H1 (cell line): ENCODE measurements around the gene MBNL1. TPM values are rescaled to one million over a fixed set of nuclear protein-coding genes. Genes with fewer than 3 reads are reported as not detected.

Experiments used
- CTCF ChIA-PET: fragments of 300-600 bp; sonication (Branson Sonifier 250); formaldehyde crosslinking; loops from one replicate; lab custom pipeline; 2021; ENCODE audit not compliant: partially characterized antibody; lab: Charles Lee
- POLR2A ChIA-PET: fragments of 300-600 bp; sonication (Branson Sonifier 250); formaldehyde crosslinking; loops from one replicate; lab custom pipeline; 2021; ENCODE audit warnings: inconsistent platforms; ENCODE audit not compliant: partially characterized antibody; lab: Charles Lee
- DNase-seq, 2 experiments: peaks; one replicate each; pipeline versions ENCODE4 v3.0.0 to v3.0.0-alpha.2; 2010 to 2022; ENCODE audit warnings: low spot score in 2 of 2, low read depth in 1 of 2, mixed read lengths in 1 of 2
- FAIRE-seq: peaks from 2 replicates; lab custom pipeline; 2011; peaks lifted over from hg19 to GRCh38; lab: Jason Lieb, UNC
- H2AFZ ChIP-seq: 2 replicates; pipeline ENCODE4 v1.8.1; 2012; ENCODE audit warnings: low read length, inconsistent platforms
- H2AK5ac ChIP-seq: 2 replicates; pipeline ENCODE4 v1.6.1; 2013; ENCODE audit warnings: low read depth, low read length
- H2BK120ac ChIP-seq: replicated peaks from 2 replicates; pipeline ENCODE3; 2013; ENCODE audit warnings: low read depth, low read length, inconsistent platforms
- H2BK12ac ChIP-seq: 2 replicates; pipeline ENCODE4 v1.6.1; 2013; ENCODE audit warnings: low read depth, low read length
- H2BK15ac ChIP-seq: 2 replicates; pipeline ENCODE4 v1.6.1; 2013; ENCODE audit warnings: low read length
- H2BK20ac ChIP-seq: 2 replicates; pipeline ENCODE4 v1.6.1; 2013; ENCODE audit warnings: low read length
- H2BK5ac ChIP-seq: 2 replicates; pipeline ENCODE4 v1.6.1; 2013; ENCODE audit warnings: low read depth, low read length
- H3K14ac ChIP-seq: 2 replicates; pipeline ENCODE4 v1.6.1; 2013; ENCODE audit warnings: inconsistent platforms; ENCODE audit not compliant: insufficient read length
- H3K18ac ChIP-seq: 2 replicates; pipeline ENCODE4 v1.6.1; 2013; ENCODE audit warnings: low read length; ENCODE audit errors: extremely low read depth
- H3K23ac ChIP-seq: 2 replicates; pipeline ENCODE4 v1.6.1; 2013; ENCODE audit warnings: inconsistent platforms; ENCODE audit not compliant: insufficient read length
- H3K23me2 ChIP-seq: 2 replicates; pipeline ENCODE4 v1.6.1; 2013; ENCODE audit warnings: low read depth, low read length
- H3K27ac ChIP-seq: 2 replicates; pipeline ENCODE4 v1.6.1; 2011; ENCODE audit warnings: low read depth, low read length, inconsistent platforms
- H3K27me3 ChIP-seq, 4 experiments: replicated peaks in 1 of 4; 1 replicate in 1 of 4; 2 replicates in 3 of 4; pipeline versions ENCODE4 v1.6.1 to v1.8.1; 2011 to 2013; ENCODE audit warnings: low read length in 3 of 4, mild to moderate bottlenecking in 3 of 4, inconsistent platforms in 2 of 4, mixed read lengths in 2 of 4, moderate library complexity in 1 of 4; ENCODE audit not compliant: control insufficient read depth in 3 of 4, insufficient read depth in 3 of 4; ENCODE audit errors: extremely low read depth in 1 of 4
- H3K36me3 ChIP-seq, 4 experiments: 2 replicates each; pipeline versions ENCODE4 v1.6.1 to v1.8.1; 2011 to 2013; ENCODE audit warnings: mild to moderate bottlenecking in 4 of 4, low read length in 3 of 4, moderate library complexity in 2 of 4, control low read depth in 1 of 4, inconsistent platforms in 1 of 4; ENCODE audit not compliant: insufficient read depth in 4 of 4, control insufficient read depth in 2 of 4
- H3K4ac ChIP-seq: replicated peaks from 2 replicates; pipeline ENCODE3; 2013; ENCODE audit warnings: low read length, low read depth, mixed read lengths, inconsistent platforms; ENCODE audit not compliant: insufficient read length
- H3K4me1 ChIP-seq, 4 experiments: replicated peaks in 1 of 4; 1 replicate in 1 of 4; 2 replicates in 3 of 4; pipeline versions ENCODE4 v1.6.1 to v1.8.1; 2011 to 2013; ENCODE audit warnings: low read length in 3 of 4, inconsistent platforms in 2 of 4, mixed read lengths in 1 of 4; ENCODE audit not compliant: insufficient read depth in 4 of 4, control insufficient read depth in 3 of 4
- H3K4me2 ChIP-seq, 2 experiments: 2 replicates each; pipeline versions ENCODE4 v1.6.1 to v1.8.1; 2011 to 2013; ENCODE audit warnings: low read depth in 2 of 2, low read length in 2 of 2, control low read depth in 1 of 2, inconsistent platforms in 1 of 2, mild to moderate bottlenecking in 1 of 2; ENCODE audit not compliant: insufficient read depth in 1 of 2
- H3K4me3 ChIP-seq, 4 experiments: fragments of 200-600, 300-600 bp in 1 of 4; sonication (generic), shearing (Covaris generic), sonication (Bioruptor Twin) in 1 of 4; 2 replicates each; pipeline versions ENCODE4 v1.5.1 to v1.8.1; 2011 to 2016; ENCODE audit warnings: low read length in 4 of 4, low read depth in 3 of 4, control low read depth in 2 of 4, inconsistent platforms in 2 of 4, mild to moderate bottlenecking in 2 of 4, mixed read lengths in 1 of 4, moderate library complexity in 1 of 4; ENCODE audit not compliant: insufficient read depth in 2 of 4; ENCODE audit errors: extremely low read depth in 1 of 4
- H3K56ac ChIP-seq: replicated peaks from 2 replicates; pipeline ENCODE3; 2013; ENCODE audit warnings: low read depth, mild to moderate bottlenecking, mixed read lengths, low read length, inconsistent platforms; ENCODE audit not compliant: insufficient read length
- H3K79me1 ChIP-seq: 2 replicates; pipeline ENCODE4 v1.6.1; 2013; ENCODE audit warnings: low read depth, low read length, control low read depth
- H3K79me2 ChIP-seq, 2 experiments: 2 replicates each; pipeline versions ENCODE4 v1.6.1 to v1.8.1; 2012 to 2013; ENCODE audit warnings: low read length in 2 of 2, mild to moderate bottlenecking in 2 of 2, inconsistent platforms in 1 of 2; ENCODE audit not compliant: insufficient read depth in 2 of 2, control insufficient read depth in 1 of 2
- H3K9ac ChIP-seq, 4 experiments: replicated peaks in 1 of 4; 1 replicate in 1 of 4; 2 replicates in 3 of 4; pipeline versions ENCODE4 v1.6.1 to v1.8.1; 2011 to 2013; ENCODE audit warnings: low read depth in 3 of 4, low read length in 3 of 4, control low read depth in 2 of 4, mild to moderate bottlenecking in 2 of 4, moderate library complexity in 2 of 4, inconsistent platforms in 1 of 4; ENCODE audit errors: extremely low read depth in 1 of 4
- H3K9me3 ChIP-seq, 2 experiments: 2 replicates each; pipeline versions ENCODE4 v1.6.1 to v1.8.1; 2012 to 2013; ENCODE audit warnings: mild to moderate bottlenecking in 2 of 2, moderate library complexity in 2 of 2, control low read depth in 1 of 2, inconsistent platforms in 1 of 2, low read depth in 1 of 2, low read length in 1 of 2, mixed read lengths in 1 of 2; ENCODE audit not compliant: insufficient read depth in 2 of 2
- H4K20me1 ChIP-seq, 2 experiments: replicated peaks in 1 of 2; 2 replicates each; pipeline versions ENCODE3 to v1.8.1; 2011 to 2013; ENCODE audit warnings: inconsistent platforms in 2 of 2, low read length in 2 of 2, mild to moderate bottlenecking in 1 of 2; ENCODE audit not compliant: insufficient read depth in 2 of 2, control insufficient read depth in 1 of 2
- H4K5ac ChIP-seq: 2 replicates; pipeline ENCODE4 v1.6.1; 2013; ENCODE audit warnings: low read length, low read depth, mixed read lengths, inconsistent platforms; ENCODE audit not compliant: insufficient read length
- H4K8ac ChIP-seq: 2 replicates; pipeline ENCODE4 v1.8.0; 2013; ENCODE audit warnings: mild to moderate bottlenecking, moderate library complexity, low read length, inconsistent platforms; ENCODE audit not compliant: insufficient read depth; ENCODE audit errors: extremely low read depth
- H4K91ac ChIP-seq: replicated peaks from 2 replicates; pipeline ENCODE3; 2013; ENCODE audit warnings: low read length, mixed read lengths, inconsistent platforms; ENCODE audit not compliant: insufficient read length
- CHD1 ChIP-seq: IDR thresholded peaks from 2 replicates; pipeline ENCODE4 v1.6.1; 2012; ENCODE audit warnings: low read depth, low read length, improper control_type of control experiment
- EZH2 ChIP-seq: fragments of 200-600 bp; sonication (generic); IDR thresholded peaks from 2 replicates; pipeline ENCODE4 v1.7.1; 2012; ENCODE audit warnings: low read depth, mild to moderate bottlenecking, moderate library complexity, low read length, inconsistent platforms; ENCODE audit not compliant: severe bottlenecking
- GABPA ChIP-seq: IDR thresholded peaks from 2 replicates; pipeline ENCODE4 v1.6.1; 2011; ENCODE audit warnings: mild to moderate bottlenecking, low read length, moderate library complexity, borderline replicate concordance; ENCODE audit not compliant: insufficient read depth
- HDAC2 ChIP-seq, 2 experiments: fragments of 300-600 bp in 1 of 2; sonication (generic) in 1 of 2; IDR thresholded peaks; 2 replicates each; pipeline ENCODE4 v1.6.1; 2011 to 2012; ENCODE audit warnings: low read depth in 2 of 2, low read length in 2 of 2, mild to moderate bottlenecking in 2 of 2, moderate library complexity in 2 of 2, borderline replicate concordance in 1 of 2, inconsistent platforms in 1 of 2
- MAFK ChIP-seq: IDR thresholded peaks from 2 replicates; pipeline ENCODE4 v1.6.1; 2012; ENCODE audit warnings: low read depth, mild to moderate bottlenecking, improper control_type of control experiment, low read length
- NRF1 ChIP-seq: IDR thresholded peaks from 2 replicates; pipeline ENCODE4 v1.6.1; 2011; ENCODE audit warnings: mild to moderate bottlenecking, low read depth, low read length, improper control_type of control experiment
- PHF8 ChIP-seq: fragments of 200-600 bp; sonication (generic); conservative IDR thresholded peaks from 2 replicates; pipeline ENCODE4 v1.7.1; 2012; ENCODE audit warnings: low read depth, mild to moderate bottlenecking, inconsistent platforms, low read length, moderate library complexity
- RBBP5 ChIP-seq: IDR thresholded peaks from 2 replicates; pipeline ENCODE4 v1.7.1; 2012; ENCODE audit warnings: low read depth, mild to moderate bottlenecking, inconsistent platforms, low read length, moderate library complexity, borderline replicate concordance
- SIX5 ChIP-seq: IDR thresholded peaks from 2 replicates; pipeline ENCODE4 v1.6.1; 2011; ENCODE audit warnings: mild to moderate bottlenecking, low read depth, low read length
- SP1 ChIP-seq: IDR thresholded peaks from 2 replicates; pipeline ENCODE4 v1.6.1; 2011; ENCODE audit warnings: low read depth, low read length
- SP2 ChIP-seq: IDR thresholded peaks from 2 replicates; pipeline ENCODE4 v1.6.1; 2012; ENCODE audit warnings: mild to moderate bottlenecking, low read length, inconsistent platforms
- TAF7 ChIP-seq: optimal IDR thresholded peaks from 2 replicates; pipeline ENCODE3; 2011; ENCODE audit warnings: low read depth, mild to moderate bottlenecking, inconsistent platforms, low read length, moderate library complexity, borderline replicate concordance
- TBP ChIP-seq: IDR thresholded peaks from 2 replicates; pipeline ENCODE4 v1.6.1; 2011; ENCODE audit warnings: low read depth, low read length, improper control_type of control experiment
- TEAD4 ChIP-seq: IDR thresholded peaks from 2 replicates; pipeline ENCODE4 v1.6.1; 2012; ENCODE audit warnings: low read depth, low read length, inconsistent platforms, mixed read lengths
- YY1 ChIP-seq: IDR thresholded peaks from 2 replicates; pipeline ENCODE4 v1.6.1; 2011; ENCODE audit warnings: low read depth, mild to moderate bottlenecking, low read length
- polyA plus RNA-seq, 7 experiments: library from polyadenylated mRNA; depleted of rRNA in 3 of 7; stranded (reverse) in 5 of 7; unstranded in 2 of 7; fragments of >200 nt in 5 of 7; fragments of 200-250 nt in 2 of 7; gene quantifications; 1 replicate in 5 of 7; 2 replicates in 1 of 7; 4 replicates in 1 of 7; pipeline versions ENCODE4 v1.2.1 to v1.2.3, GENCODE V29; 2011 to 2013; ENCODE audit warnings: missing spikeins in 2 of 7, mixed read lengths in 2 of 7
- total RNA-seq: library from RNA; stranded (reverse); fragmentation: NEBNext Ultra II Directional; extraction: Animal tissue kit (Norgen Biotek cat#: 25700); gene quantifications from 2 replicates; pipeline ENCODE4 v1.2.1, GENCODE V29; 2021
- TF ChIP-seq, protein P1 (sequence below): IDR thresholded peaks from 2 replicates; pipeline ENCODE4 v1.6.1; 2012; ENCODE audit warnings: inconsistent platforms

Gene MBNL1
- total and polyA plus RNA-seq, 2 of the 8 experiments (the other 6 are each of a cell fraction or from before 2014, with no cell fraction given), result 5.0 to 16.4 TPM

DNA sequence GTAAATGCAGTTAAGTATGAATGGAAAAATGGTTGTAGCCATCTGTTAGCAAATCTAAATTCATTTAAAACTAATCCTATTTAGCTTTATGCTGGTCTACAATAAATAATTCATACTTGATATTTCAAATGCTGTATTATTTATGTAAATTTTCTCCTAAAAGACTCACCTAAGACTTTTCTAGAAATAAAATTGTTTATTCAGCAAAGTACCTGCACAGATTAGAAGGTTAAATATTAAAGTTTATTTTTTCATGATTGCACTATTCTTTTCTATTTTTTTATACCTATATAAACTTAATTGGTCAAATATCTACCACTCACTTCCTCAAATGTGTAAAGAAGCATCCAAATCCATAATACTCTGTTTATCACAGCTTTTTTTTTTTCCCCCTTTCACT lies 45.2 kb downstream of the MBNL1 start:
- H3K23me2 ChIP-seq, result no peaks in the 10 kb centered on the region
- no peak overlapping the region for H2AK5ac ChIP-seq
- no peak overlapping the region for H2BK120ac ChIP-seq
- H3K4ac ChIP-seq, result no peak overlapping the region
- H3K79me2 ChIP-seq, result peaks cover 0 to 32% of the 10 kb centered on the region in 2 experiments; a peak in 2 of 4 replicates
- H3K9ac ChIP-seq, result no peak overlapping the region
- H2BK12ac ChIP-seq, result no peak overlapping the region
- no peak overlapping the region for H4K8ac ChIP-seq
- no peak overlapping the region for H3K14ac ChIP-seq
- H2BK15ac ChIP-seq, result no peak overlapping the region
- no peak for FAIRE-seq
- H3K23ac ChIP-seq, result no peak overlapping the region
- peaks cover 0 to 7% (median 3%) of the 10 kb centered on the region in 4 experiments; a peak in 3 of 7 replicates for H3K4me1 ChIP-seq
- H3K4me3 ChIP-seq, result no peak overlapping the region
- H2BK20ac ChIP-seq, result no peak overlapping the region
- H2AFZ ChIP-seq, result no peak overlapping the region
- no peaks in the 10 kb centered on the region for H4K20me1 ChIP-seq
- no peak overlapping the region for H2BK5ac ChIP-seq
- H3K27ac ChIP-seq, result no peak overlapping the region
- CTCF ChIA-PET, result interaction anchor here (0.6 kb wide), 1 partner anchor 137 kb away, joined by 5 read pairs; no protein-coding TSS in a partner anchor
- no peaks in the 10 kb centered on the region for H3K9me3 ChIP-seq
- H3K27me3 ChIP-seq, result no peaks in the 10 kb centered on the region
- POLR2A ChIA-PET, result no interaction called here
- H3K36me3 ChIP-seq, result no peaks in the 10 kb centered on the region
- no peaks in the 10 kb centered on the region for H3K79me1 ChIP-seq
- DNase-seq, result no peak
- H4K5ac ChIP-seq, result no peak overlapping the region
- no peak overlapping the region for H4K91ac ChIP-seq
- no peak overlapping the region for H3K4me2 ChIP-seq
- H3K18ac ChIP-seq, result no peak overlapping the region
- H3K56ac ChIP-seq, result no peak overlapping the region
- no peak for TF ChIP-seq HDAC2 (IDR thresholded peaks at IDR 0.05; ENCODE audit: borderline replicate concordance in 1 of 2, low read depth in 2 of 2, low read length in 2 of 2)
- no peak for TF ChIP-seq PHF8
- TF ChIP-seq CHD1, result no peak
- no peak for TF ChIP-seq MAFK
- TF ChIP-seq SP2, result no peak
- TF ChIP-seq TAF7, result no peak
- TF ChIP-seq TBP, result no peak
- no peak for TF ChIP-seq GABPA
- TF ChIP-seq YY1, result no peak
- no peak for TF ChIP-seq TEAD4
- no peak for TF ChIP-seq SP1
- TF ChIP-seq NRF1, result no peak
- TF ChIP-seq SIX5, result no peak
- TF ChIP-seq, protein P1, sequence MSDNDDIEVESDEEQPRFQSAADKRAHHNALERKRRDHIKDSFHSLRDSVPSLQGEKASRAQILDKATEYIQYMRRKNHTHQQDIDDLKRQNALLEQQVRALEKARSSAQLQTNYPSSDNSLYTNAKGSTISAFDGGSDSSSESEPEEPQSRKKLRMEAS, result no peak
- TF ChIP-seq RBBP5, result no peak
- TF ChIP-seq EZH2, result no peak
